Mucosa of rectum (tissue), 2 donors: Measurements from ENCODE around the gene RSPH9.
A peak's percentile ranks its signal among the peaks of the same experiment; 100 is the strongest.

Experiments used
- H3K27ac ChIP-seq, 2 donors: one replicate each; pipeline ENCODE4 v1.7.0; 2013; ENCODE audit warnings: inconsistent platforms in 2 of 2, low read depth in 2 of 2, low read length in 2 of 2
- H3K27me3 ChIP-seq, 2 donors: one replicate each; pipeline ENCODE4 v1.7.0; 2013; ENCODE audit warnings: low read length in 2 of 2; ENCODE audit not compliant: control insufficient read depth in 2 of 2, insufficient read depth in 2 of 2
- H3K36me3 ChIP-seq, 2 donors: one replicate each; pipeline ENCODE4 v1.7.0; 2013; ENCODE audit warnings: low read length in 2 of 2; ENCODE audit not compliant: control insufficient read depth in 2 of 2, insufficient read depth in 2 of 2
- H3K4me1 ChIP-seq, 2 donors: one replicate each; pipeline ENCODE4 v1.7.0; 2013; ENCODE audit warnings: low read length in 2 of 2, mild to moderate bottlenecking in 1 of 2; ENCODE audit not compliant: control insufficient read depth in 2 of 2, insufficient read depth in 2 of 2
- H3K4me3 ChIP-seq, 2 donors: one replicate each; pipeline ENCODE4 v1.7.0; 2013; ENCODE audit warnings: low read length in 2 of 2
- H3K9ac ChIP-seq, 2 donors: one replicate each; pipeline ENCODE4 v1.7.0; 2013; ENCODE audit warnings: low read length in 2 of 2, low read depth in 1 of 2, mild to moderate bottlenecking in 1 of 2
- H3K9me3 ChIP-seq, 2 donors: one replicate each; pipeline ENCODE4 v1.7.0; 2013; ENCODE audit warnings: low read length in 2 of 2; ENCODE audit not compliant: control insufficient read depth in 2 of 2
- donor health status: healthy.
- donor health status: Normal muscosa, but diverticular disease.

RSPH9 gene

GRCh38 chr6:43683708-43684455, 39.0 kb downstream of the RSPH9 start:
- Histone ChIP-seq H3K36me3 (peaks cover 5 to 24% of the 10 kb centered on the region in 2 donors), H3K27ac (peak overlapping the region; percentile 11 to 58), H3K27me3 (no peaks in the 10 kb centered on the region), H3K4me3 (no peak overlapping the region), H3K4me1 (peaks cover 50 to 60% of the 10 kb centered on the region in 2 donors), H3K9ac (no peak overlapping the region), H3K9me3 (no peaks in the 10 kb centered on the region)

GRCh38 chr6:43687079-43687436, 42.2 kb downstream of the RSPH9 start:
- H3K36me3 ChIP-seq: peaks cover 0 to 5% of the 10 kb centered on the region in 2 donors
- peaks cover 37 to 49% of the 10 kb centered on the region in 2 donors for H3K4me1 ChIP-seq
- peak overlapping the region; percentile 94 to 95 for H3K9ac ChIP-seq
- H3K27ac ChIP-seq: peak overlapping the region; percentile 78 to 89
- H3K9me3 ChIP-seq: no peaks in the 10 kb centered on the region
- peak overlapping the region; percentile 96 to 99 for H3K4me3 ChIP-seq
- no peaks in the 10 kb centered on the region for H3K27me3 ChIP-seq

GRCh38 chr6:43687437-43688347, 42.9 kb downstream of the RSPH9 start, which contains the start of gene MRPS18A:
MRPS18A (minus strand) TSS chr6:43687791; CDS start chr6:43687779, 12 bp downstream.
- Histone ChIP-seq H3K4me1 (peaks cover 31 to 42% of the 10 kb centered on the region in 2 donors), H3K27me3 (no peaks in the 10 kb centered on the region), H3K27ac (peak within 1 kb of the TSS; percentile 78 to 89), H3K9me3 (no peaks in the 10 kb centered on the region), H3K9ac (peak within 1 kb of the TSS; percentile 94 to 95), H3K36me3 (peaks cover 0 to under 1% of the 10 kb centered on the region in 2 donors), H3K4me3 (peak within 1 kb of the TSS; percentile 96 to 99)

GRCh38 chr6:43689421-43689820, 44.6 kb downstream of the RSPH9 start:
- H3K27ac ChIP-seq: no peak overlapping the region
- no peaks in the 10 kb centered on the region for H3K27me3 ChIP-seq
- H3K9ac ChIP-seq: no peak overlapping the region
- peaks cover 18 to 25% of the 10 kb centered on the region in 2 donors for H3K4me1 ChIP-seq
- H3K9me3 ChIP-seq: no peaks in the 10 kb centered on the region
- no peak overlapping the region for H3K4me3 ChIP-seq
- H3K36me3 ChIP-seq: no peaks in the 10 kb centered on the region

GRCh38 chr6:43695215-43695966, 50.6 kb downstream of the RSPH9 start:
- H3K27me3 ChIP-seq: no peaks in the 10 kb centered on the region
- H3K36me3 ChIP-seq: no peaks in the 10 kb centered on the region
- no peak overlapping the region for H3K4me3 ChIP-seq
- peak overlapping the region; percentile 41 to 47 for H3K9ac ChIP-seq
- H3K9me3 ChIP-seq: no peaks in the 10 kb centered on the region
- peak overlapping the region; percentile 87 to 91 for H3K27ac ChIP-seq
- peaks cover 27 to 40% of the 10 kb centered on the region in 2 donors for H3K4me1 ChIP-seq

- Histone ChIP-seq H3K4me3 (no peak overlapping the region), H3K36me3 (no peaks in the 10 kb centered on the region), H3K27ac (peak overlapping the region; percentile 87 to 91), H3K27me3 (no peaks in the 10 kb centered on the region), H3K4me1 (peaks cover 27 to 38% of the 10 kb centered on the region in 2 donors), H3K9me3 (no peaks in the 10 kb centered on the region), H3K9ac (peak overlapping the region; percentile 41 to 47)
Observed at GRCh38 chr6:43695967-43696291, 51.1 kb downstream of the RSPH9 start.

- Histone ChIP-seq H3K4me1 (peaks cover 27 to 43% of the 10 kb centered on the region in 2 donors), H3K9ac (no peak overlapping the region), H3K27me3 (no peaks in the 10 kb centered on the region), H3K4me3 (no peak overlapping the region), H3K9me3 (no peaks in the 10 kb centered on the region), H3K36me3 (no peaks in the 10 kb centered on the region), H3K27ac (no peak overlapping the region)
Observed at GRCh38 chr6:43697421-43697820, 52.6 kb downstream of the RSPH9 start.

GRCh38 chr6:43698584-43699349, 53.9 kb downstream of the RSPH9 start:
- peak overlapping the region; percentile 65 to 77 for H3K27ac ChIP-seq
- peak overlapping the region; percentile 52 to 59 for H3K9ac ChIP-seq
- peaks cover 36 to 55% of the 10 kb centered on the region in 2 donors for H3K4me1 ChIP-seq

GRCh38 chr6:43699564-43700186, 54.8 kb downstream of the RSPH9 start:
- Histone ChIP-seq H3K4me1 (peaks cover 39 to 59% of the 10 kb centered on the region in 2 donors), H3K9ac (peak overlapping the region; percentile 52 to 59), H3K9me3 (no peaks in the 10 kb centered on the region), H3K4me3 (peak overlapping the region in 1 of 2 donors; percentile 19), H3K27ac (peak overlapping the region; percentile 65 to 77), H3K36me3 (no peaks in the 10 kb centered on the region), H3K27me3 (no peaks in the 10 kb centered on the region)

More at GRCh38 chr6:43698584-43699349, 53.9 kb downstream of the RSPH9 start:
- no peak overlapping the region for H3K4me3 ChIP-seq
- no peaks in the 10 kb centered on the region for H3K27me3 ChIP-seq
- H3K36me3 ChIP-seq: no peaks in the 10 kb centered on the region
- no peaks in the 10 kb centered on the region for H3K9me3 ChIP-seq
